MV-4-11 (cell line): ENCODE results near the gene RBM44.
A peak's percentile ranks its signal among the peaks of the same experiment; 100 is the strongest.
"Not testable (repeated sequence)": the region's sequence is repeated elsewhere in the genome, so short reads cannot be mapped to it uniquely, and the experiment has no call there.

ENCODE experiments used
- DNase-seq: peaks from one replicate; lab custom pipeline; 2025; lab: John Stamatoyannopoulos, UW

RBM44 gene

DNA sequence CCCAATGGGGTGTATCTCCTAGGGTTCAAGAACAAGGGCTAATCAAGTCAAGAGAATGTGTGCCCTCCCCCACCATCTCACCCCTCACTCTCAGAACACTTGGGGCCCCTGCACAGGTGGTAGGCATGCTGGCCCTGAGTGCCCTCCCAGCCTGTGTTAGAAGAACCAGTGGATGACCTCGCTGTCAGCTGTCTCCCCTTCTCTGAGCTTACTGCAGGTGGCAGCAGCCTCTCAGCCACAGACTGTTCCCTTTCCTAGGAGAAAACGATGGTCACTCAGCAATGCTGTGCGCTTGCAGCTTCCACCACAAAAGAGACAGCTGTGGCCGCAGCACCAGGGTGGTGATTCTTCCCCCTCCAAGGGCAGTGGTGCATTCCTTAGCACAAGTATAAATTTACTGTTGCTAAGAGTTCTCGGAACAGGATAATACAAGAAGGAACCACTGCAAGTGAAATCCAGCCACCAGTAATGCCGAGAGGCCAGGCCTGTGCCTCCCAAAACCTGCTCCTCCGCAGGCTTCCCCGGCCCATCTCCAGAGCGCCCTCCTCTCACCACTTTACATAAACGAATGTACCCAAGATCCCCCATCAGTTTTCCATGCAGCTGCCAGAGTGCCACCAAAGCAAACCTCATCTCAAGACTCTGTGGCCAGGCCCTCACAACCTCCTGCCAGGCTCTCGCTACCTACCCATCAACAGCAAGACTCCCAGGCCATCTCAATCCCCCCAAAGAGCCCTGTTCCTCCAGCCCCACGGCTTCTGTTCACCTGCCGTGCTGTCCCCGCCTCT is 59.9 kb downstream of the RBM44 start:
- DNase-seq = peak; percentile 93

DNA sequence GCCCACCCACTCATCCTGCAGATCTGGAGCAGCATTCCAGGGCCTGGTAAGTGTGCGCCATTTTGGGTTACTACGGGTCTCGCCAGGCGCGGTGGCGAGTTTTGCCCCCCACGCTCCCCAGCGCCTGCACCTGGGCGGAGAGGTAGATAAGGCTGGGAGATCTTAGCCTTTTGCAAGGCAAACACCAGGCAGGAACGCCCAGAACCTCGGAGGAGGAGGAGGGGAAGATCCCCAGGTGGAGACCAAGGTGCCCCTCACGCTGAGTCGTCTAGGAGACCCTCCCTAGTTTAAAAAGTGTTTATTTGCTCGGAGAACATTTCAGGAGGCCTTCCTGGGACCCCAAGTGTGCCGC is 60.5 kb downstream of the RBM44 start:
- DNase-seq = no peak

DNA sequence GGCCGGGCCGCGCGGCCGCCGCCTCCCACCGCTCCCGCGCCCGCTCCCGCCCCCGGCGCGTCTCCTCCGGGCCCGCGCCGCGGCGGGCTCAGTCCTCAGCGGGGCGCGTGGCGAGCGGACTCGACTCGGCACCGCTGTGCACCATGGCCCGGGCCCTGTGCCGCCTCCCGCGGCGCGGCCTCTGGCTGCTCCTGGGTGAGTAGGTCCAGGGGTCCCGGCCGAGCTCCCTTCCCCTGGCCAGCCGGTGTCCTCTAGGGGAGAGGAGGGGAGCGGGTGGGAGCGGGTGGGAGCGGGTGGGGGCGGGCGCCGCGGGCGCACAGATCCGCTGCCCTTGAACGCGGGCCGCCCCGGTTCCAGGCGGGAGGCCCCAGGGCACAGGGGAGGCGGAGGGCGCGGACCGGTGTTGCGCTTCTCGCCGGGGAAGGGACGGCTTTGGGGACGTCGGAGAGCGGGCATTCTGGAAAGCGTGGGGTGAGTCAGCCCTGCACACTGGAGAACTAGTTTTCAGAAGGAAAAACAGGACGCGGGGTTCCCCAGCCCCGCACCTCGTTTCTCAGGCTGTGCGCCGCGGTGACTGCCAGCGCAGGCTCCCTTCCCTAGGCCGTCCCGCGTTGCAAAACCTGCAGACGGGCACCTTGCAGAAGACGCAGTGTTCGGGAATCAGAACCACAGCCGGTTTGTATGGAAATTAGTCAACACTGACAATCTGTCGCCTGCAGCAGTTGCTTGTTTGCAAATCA is 61.1 kb downstream of the RBM44 start, which contains the start of gene RAMP1:
Gene RAMP1 (plus strand): TSS at position 91 of the 740 bp plus-strand sequence. CDS start 53 bp downstream, at position 144.
- no peak for DNase-seq

DNA sequence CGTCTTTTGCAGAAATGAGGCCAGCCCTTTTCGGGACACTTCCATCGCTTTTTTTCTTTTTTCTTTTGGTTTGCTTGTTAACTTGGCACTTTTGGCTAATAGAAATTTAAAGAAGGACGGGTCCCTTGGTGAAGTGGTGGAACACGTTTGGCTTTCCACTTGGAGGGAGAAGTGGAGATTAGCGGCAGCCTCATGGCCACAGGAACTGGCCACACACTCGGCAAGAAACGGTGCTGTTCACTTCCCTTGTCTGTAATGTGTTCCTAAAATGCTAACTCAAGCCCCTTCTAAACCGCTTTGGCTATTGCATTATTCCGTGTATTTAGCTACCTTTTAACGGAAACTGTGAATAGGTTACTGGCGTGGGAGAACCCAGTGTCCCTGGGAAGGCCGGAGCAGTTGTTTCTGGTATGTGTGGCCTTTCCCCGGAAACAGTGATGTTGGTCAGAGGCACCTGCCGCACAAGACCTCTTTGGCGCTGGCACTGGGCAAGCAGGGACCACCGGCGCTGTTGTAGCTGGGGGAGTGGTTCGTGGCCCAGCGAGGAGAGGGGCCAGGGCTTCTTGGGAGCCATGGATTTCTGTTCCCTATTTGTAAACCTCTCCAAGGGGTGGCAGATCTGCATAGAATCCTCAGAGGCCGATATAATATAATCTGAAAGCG is 61.8 kb downstream of the RBM44 start:
- peak; percentile 26 for DNase-seq

DNA sequence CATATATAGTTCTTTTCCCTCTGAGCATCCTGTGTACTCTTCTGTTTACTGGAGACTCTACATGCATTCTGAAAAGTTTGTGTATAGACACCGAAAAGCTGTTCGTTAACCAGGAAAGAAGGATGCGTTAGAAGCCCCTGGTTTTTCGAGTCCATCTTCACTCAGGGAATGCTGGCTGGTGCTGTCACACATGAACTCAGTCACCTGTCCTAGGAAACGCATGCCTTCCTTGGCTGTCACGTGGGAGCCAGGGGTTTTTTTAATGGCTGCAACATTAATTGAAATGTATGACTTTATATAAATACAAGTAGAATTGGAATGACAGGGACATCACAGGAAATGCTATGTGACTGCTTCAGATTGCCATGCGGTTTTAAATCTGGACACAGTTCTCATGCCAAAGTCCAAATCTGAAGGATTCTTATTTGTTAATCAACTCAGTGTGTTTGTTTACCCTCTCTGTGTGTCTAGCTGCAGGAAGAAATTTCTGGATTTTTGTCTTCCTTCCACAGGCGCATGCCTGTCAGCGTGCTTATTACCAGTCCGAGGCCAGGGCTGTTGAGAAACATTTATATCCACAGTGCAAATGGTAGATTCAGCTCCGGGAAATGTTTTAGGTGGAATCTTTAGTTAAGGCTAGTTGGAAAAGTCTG is 63.4 kb downstream of the RBM44 start:
- DNase-seq = no peak

DNA sequence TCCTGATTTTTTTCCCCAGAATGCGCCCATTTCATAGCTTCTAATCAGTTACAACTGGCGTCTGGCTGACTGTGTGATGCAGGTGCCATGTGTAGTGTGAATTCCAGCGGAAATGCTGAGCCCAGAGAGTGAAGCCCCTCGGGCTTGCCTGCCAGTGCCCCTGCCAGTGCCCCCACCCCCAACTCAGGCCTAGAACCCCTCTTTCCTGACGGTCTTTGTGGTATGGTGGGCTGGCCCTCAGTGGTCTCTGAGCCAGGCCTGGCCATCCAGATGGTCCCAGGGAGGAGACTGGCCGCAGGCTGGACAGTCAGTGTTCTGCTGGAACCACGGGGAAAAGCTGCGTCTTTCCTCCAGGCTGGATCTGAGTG is 63.9 kb downstream of the RBM44 start:
- DNase-seq = no peak

DNA sequence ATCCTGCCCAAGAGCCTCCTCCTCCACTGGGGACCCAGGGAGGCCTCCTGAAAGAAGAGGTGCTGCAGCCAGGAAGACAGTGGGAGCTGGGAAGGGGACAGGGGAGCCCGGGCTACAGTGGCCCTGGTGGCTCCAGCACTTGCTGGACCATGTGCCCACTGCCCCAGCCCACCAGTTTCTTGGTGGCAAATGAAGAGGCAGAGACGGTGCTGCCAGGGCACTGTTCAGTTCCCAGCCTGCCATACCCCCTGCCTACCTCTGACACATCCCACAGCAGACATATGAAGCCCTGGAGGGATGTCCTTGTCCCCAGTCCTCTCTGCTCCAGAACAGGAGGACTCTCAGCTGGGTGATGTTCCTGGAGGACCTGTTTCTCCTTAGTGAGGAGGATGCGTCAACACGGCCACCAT is 64.5 kb downstream of the RBM44 start:
- no peak for DNase-seq

DNA sequence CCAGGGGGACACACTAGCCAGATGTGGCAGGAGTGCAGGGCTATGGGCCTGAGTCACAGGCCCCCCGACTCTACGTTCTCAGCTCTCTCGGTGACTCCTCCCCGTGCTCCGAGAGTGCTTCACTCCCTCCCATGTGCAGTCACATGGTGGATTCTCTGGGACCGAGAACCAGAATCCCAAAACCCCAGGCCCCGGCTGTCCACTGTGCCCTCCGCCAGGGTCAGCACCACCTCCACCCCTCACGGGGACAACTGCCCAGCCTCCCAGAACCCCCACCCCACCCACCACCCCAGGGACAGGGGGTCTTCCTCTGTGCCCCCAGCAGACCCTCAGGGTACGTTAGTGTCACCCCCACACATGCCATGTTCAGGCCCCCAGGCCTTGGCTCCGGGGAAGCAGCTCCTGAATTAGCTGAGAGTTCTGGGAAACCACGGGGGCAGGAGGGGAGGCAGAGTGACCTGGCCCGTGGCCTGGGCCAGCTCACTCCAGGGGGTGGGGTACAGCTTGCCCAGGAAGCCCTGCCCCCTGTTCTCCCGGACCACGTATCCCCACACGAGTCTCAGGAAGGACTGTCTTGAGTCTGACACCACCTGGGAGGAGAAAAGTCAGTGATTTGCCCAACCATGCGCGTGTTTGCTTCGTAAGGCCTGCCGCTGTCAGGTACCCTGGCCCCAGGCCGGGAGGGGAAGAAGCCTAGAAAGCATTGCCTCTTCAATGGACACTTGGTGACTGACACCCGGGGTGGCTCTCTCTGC is 65.3 kb downstream of the RBM44 start:
- DNase-seq = no peak

DNA sequence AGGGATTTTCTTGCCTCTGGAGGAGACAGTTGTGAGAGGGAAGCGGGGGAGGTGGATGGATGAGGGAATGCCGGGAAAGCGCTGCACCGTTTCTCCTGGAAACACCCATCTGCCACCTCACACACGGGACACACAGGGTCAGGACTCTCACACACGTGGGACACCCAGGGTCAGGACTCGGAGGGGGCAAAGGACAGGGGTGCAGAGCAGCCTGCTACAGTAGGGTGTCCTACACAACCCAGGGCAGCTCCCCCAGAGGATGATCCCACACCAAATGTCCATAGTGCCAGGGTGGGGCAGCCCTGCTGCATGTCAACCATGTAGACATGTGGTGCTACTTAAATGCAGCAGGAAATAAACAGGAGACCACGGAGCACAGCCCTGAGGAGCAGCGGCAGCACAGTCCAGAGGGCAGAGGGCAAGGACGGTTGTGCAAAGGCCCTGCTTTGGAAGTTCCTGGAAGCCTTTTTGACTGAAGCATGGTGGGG is 65.9 kb downstream of the RBM44 start:
- no peak for DNase-seq

DNA sequence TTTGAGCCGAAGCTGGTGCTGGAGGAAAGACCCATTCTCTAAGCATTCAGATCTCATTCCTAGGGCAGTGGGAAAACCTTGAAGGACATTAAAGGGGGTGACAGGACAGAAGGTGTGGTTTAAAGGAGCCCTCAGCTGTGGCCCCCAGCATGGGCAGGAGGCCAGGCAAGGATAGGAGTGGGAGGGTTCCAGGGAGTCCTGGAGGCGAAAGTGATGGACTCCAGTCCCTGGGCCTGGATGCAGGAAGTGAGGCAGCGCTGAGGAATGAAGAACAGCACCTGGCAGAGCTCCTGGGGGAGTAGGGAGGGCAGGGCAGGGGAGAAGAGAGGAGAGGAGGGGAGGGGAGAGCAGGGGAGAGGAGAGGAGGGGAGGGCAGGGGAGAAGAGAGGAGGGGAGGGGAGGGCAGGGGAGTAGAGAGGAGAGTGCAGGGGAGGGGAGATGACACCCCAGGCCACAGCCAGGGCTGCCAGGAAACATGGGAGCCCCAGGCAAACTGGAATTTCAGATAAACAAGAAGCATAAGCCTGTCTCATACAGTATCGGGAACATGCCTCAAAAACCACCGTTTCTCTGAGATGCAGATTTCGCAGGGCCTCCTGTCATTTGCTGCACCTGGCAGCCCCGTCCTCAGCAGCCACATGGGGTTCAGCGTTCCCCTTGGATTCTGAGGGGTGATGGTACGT is 66.5 kb downstream of the RBM44 start:
- DNase-seq = no peak

DNA sequence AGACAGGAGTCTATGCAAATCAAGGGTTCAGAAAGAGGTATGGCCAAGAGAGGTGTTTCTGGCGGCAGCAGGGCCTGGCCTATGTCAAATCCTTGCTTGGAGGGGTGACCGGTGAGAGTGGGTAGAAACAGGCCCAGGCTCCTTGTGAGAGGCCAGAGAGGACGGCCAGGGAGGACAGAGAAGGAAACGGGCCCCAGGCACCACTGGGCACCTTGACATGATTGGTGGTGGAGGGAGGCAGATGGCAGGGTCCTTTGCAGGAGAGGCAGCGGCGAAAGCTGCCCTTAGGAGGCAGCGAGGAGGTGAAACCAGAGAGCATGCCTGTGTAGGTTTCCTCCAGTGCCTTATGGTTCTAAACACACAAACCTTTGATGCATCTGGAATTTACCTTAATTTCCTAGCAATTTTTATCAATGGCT is 67.1 kb downstream of the RBM44 start:
- DNase-seq = no peak

DNA sequence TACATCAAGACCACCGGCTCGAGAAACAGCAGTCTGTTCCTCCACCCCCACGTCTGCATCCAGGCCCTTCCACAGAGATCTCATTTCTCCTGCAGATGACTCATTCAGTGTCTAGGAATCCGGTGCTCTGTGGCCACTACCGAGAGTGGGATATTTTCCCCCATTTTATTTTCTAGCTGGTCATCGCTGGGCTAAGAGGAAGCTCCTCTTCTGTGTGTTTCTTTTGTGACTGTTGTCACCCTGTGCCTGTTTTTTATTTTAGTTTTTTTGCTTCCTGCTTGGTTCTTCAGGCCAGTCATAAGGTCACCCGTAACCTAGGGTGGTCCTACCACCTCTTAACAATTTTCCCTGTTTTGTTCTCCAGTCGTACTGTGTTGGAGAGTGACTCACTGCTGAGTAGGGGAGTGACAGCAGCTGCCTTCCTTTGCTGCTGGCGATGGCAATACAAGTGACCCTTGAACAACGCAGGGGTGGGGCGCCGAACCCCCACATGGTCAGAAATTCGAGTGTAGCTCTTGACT is 67.6 kb downstream of the RBM44 start:
- DNase-seq = no peak

DNA sequence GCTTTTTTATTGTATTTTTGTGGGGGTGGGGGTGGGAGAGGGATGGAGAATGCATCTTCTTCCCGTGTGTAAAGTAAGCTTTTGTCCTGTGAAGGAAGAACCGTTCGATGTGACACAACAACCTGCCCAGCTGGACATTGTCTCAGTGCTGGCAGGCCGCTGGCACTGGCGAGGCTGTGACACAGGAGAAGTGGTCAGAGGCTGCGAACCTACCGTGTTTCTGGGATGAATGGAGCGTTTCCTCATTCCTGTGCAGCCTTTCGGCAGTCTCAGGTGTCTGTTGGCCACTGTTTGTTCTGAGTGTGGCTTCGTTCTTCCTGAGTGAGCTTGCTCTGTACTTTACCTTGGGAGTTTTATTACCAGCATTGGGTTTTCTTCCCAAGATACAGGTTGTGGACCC is 68.9 kb downstream of the RBM44 start:
- no peak for DNase-seq

DNA sequence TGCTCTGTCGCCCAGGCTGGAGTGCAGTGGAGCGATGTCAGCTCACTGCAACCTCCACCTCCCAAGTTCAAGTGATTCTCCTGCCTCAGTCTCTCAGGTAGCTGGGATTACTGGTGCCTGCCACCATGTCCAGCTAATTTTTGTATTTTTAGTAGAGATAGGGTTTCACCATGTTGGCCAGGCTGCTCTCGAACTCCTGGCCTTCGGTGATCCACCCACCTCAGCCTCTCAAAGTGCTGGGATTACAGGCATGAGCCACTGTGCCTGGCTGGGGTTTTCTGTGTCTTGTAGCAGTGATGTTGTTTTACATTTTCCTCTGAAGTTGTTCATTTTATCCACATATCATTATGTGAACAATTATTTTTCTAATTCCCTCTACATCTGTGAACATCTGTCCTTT is 69.5 kb downstream of the RBM44 start:
- DNase-seq = not testable (repeated sequence)

DNA sequence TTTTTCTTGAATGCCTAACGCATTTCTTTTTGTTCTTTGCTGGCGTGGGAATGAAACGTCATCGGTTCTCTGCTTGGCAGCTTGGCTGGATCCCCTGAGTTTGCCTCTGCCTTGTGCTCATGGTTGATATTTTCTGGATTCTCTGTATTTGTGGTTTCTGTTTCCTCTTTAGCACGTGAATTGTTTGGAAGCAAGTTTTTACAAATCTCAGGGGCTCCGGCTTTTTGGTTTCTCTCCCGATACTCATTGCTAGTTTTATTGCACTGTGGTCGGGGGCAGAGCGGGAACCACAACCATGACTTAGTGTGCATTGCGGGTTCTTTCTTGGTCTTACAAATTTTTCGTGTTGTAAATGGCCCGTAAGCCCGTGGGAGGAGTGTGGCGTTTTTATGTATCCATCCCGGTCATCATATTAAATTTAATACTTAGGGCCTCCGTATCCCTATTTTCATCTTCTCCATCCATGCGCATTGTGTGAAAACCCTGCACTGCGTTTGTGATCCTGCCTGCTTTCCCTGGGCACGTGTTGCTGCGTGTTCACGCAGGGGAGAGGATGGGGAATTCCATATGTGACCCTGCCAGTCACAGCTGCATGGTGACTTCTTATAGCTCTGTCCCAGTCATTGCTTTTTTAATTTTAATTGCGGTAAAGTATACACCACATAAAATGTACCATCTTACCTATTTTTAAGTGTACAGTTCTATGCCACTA is 70.2 kb downstream of the RBM44 start:
- peak; percentile 18 for DNase-seq

DNA sequence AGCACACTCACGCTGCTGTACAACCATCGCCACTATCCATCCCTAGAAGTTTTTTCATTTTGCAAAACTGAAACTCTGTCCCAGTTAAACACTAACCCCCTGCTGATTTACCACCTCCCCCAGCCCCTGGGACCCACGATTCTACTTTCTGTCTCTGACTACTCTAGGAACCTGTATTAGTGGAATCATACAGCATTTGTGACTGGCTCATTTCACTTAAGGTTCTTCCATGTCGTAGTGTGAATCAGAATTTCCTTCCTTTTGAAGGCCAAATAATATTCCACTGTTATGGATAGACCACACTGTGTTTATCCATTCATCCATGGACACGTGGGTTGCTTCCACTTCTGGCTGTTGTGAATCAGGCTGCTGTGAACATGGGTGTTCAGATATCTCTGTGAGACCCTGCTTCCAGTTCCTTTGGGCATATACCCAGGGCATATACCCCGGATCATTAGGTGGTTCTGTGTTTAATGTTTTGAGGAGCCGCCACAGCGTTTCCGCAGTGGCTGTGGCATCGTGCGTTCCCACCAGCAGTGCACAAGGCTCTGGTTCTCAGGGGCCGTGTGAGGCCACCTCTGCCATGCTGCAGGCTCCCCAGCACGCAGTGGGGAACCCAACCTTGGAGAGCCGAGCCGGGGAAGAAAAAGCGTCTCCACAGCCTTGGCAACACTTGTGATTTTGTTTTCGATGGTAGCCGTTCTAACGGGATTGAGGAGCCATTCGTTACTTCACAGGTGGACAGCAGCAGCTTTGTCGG is 70.9 kb downstream of the RBM44 start:
- DNase-seq = no peak

DNA sequence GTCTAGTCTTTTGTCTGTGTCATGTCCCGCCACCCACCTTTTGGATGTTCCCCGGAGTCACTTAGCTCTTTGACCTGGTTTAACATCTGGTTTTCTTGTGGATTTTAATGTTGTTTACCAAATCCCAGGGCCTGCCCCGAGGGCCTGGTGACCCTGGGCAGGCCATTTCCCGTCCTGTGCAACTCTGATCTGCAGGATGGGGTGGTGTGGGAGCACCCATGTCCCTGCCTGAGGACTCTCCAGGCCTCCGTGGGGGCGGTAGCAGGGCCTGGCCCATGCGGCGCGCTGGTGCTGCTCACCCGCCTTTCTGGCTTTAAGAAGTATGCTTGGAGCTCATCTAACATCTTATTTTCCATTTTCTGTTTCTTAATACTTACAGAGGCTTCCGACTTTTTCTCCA is 71.5 kb downstream of the RBM44 start:
- no peak for DNase-seq

DNA sequence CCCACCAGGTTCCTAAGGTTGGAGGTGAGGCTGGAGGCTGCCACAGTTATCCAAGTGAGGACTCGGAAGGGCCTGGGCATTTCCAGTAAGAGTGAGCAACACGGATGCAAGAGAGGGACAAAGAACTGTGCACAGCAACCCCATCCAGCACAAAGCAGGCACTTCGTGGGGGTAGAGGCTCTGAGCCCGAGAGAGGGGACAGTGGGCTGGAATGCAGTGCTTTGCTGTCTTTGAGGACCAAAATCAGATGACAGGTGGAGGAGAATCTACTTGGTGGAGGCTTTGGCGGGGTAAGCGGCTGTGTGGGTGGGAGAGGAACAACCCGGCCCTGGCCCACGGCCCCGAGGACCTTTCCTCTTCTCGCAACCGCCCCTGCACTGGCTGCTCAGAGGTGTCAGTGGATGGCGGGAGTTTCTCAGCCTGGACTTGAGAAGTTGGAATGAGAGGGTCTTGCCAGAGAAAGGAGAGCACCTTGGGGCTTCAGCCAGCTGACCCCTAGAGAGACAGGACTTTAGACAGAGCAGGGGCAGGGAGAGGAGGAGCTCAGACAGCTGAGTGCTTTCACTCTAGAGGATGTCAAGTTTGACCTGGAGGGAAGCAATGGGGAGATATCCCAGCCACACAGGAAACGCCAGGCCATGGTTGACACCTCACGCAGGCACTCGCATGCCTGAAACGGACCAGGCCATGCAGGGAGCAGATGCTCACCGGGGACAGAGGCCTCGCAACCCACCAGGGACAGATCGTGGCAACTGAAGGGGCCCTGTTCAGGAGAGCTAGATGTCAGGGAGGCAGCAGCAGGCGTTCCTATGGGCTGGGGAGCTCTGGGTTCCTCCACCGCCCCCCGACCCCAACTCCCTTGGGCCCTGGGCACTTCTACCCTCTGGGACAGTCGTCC is 72.4 kb downstream of the RBM44 start:
- DNase-seq = no peak
